HL-60/S4 (cell line): ENCODE data around the gene IER2.

Experiments used
- in situ Hi-C: fragments of 300-500 bp; cut with MboI; formaldehyde crosslinking; loops from 2 replicates; pipeline ENCODE4 v1.14.3; 2022; ENCODE audit warnings: low sequenced_read_pairs

Gene IER2

GRCh38 chr19:13118424-13119193 lies 31.6 kb upstream of the IER2 start:
- in situ Hi-C loops = no loop called here

GRCh38 chr19:13119627-13120026 lies 30.6 kb upstream of the IER2 start:
- in situ Hi-C loops = no loop called here

GRCh38 chr19:13120031-13120430 lies 30.2 kb upstream of the IER2 start:
- in situ Hi-C loops = no loop called here

GRCh38 chr19:13120817-13121216 lies 29.4 kb upstream of the IER2 start:
- in situ Hi-C loops = no loop called here

GRCh38 chr19:13121551-13122274 lies 28.5 kb upstream of the IER2 start:
- in situ Hi-C loops = no loop called here

GRCh38 chr19:13122275-13122878 lies 27.8 kb upstream of the IER2 start:
- in situ Hi-C loops = no loop called here

GRCh38 chr19:13122980-13123957 lies 26.9 kb upstream of the IER2 start:
- in situ Hi-C loops = no loop called here

GRCh38 chr19:13127051-13127450 lies 23.2 kb upstream of the IER2 start:
- in situ Hi-C loops = no loop called here

GRCh38 chr19:13127811-13128575 lies 22.2 kb upstream of the IER2 start:
- in situ Hi-C loops = no loop called here

GRCh38 chr19:13128583-13128982 lies 21.6 kb upstream of the IER2 start:
- in situ Hi-C loops = no loop called here

- in situ Hi-C loops = no loop called here
Measured at GRCh38 chr19:13129384-13129783, 20.8 kb upstream of the IER2 start.

- in situ Hi-C loops = no loop called here
Measured at GRCh38 chr19:13130886-13131490, 19.2 kb upstream of the IER2 start.

- in situ Hi-C loops = no loop called here
Measured at GRCh38 chr19:13132471-13133180, 17.6 kb upstream of the IER2 start.

GRCh38 chr19:13133241-13133870 lies 16.9 kb upstream of the IER2 start:
- in situ Hi-C loops = no loop called here

- in situ Hi-C loops = no loop called here
Measured at GRCh38 chr19:13134626-13135025, 15.6 kb upstream of the IER2 start.

GRCh38 chr19:13135068-13136062 lies 14.8 kb upstream of the IER2 start:
- in situ Hi-C loops = no loop called here

- in situ Hi-C loops = no loop called here
Measured at GRCh38 chr19:13137290-13137794, 12.9 kb upstream of the IER2 start.
